ENCODE results near the gene GRID1. TPM values are rescaled to one million over a fixed set of nuclear protein-coding genes. Genes with fewer than 3 reads are reported as not detected.

GRID1 gene
- total RNA-seq, 1 donor from 2014 or later = 0.75 TPM

GRCh38 chr10:86189891-86190290 lies 176.7 kb downstream of the GRID1 start:
- H2AFZ ChIP-seq (ENCODE audit: low read depth, low read length) = no peak overlapping the region
- peaks cover 2% of the 10 kb centered on the region for H3K36me3 Mint-ChIP-seq (ENCODE audit: low read depth, unreplicated experiment)
- no peak overlapping the region for H3K9ac ChIP-seq (ENCODE audit: low read length)
- no peak overlapping the region for H3K4me2 ChIP-seq (ENCODE audit: low read length)
- FAIRE-seq (no peak), DNase-seq (ENCODE audit: low read depth) (no peak)
- no peaks in the 10 kb centered on the region for H3K9me3 ChIP-seq (ENCODE audit: insufficient read depth, low read depth, low read length)
- no peaks in the 10 kb centered on the region for H3K79me2 ChIP-seq (ENCODE audit: insufficient read depth, low read length)
- no peak overlapping the region for H3K27ac ChIP-seq (ENCODE audit: low read depth, low read length)
- no peak overlapping the region for H3K27ac Mint-ChIP-seq (ENCODE audit: unreplicated experiment)
- H3K4me1 ChIP-seq (ENCODE audit: insufficient read depth, low read length) = no peaks in the 10 kb centered on the region
- no peak for TF ChIP-seq EZH2 (IDR thresholded peaks at IDR 0.05; ENCODE audit: insufficient read depth, low read length)
- TF ChIP-seq, protein P1, sequence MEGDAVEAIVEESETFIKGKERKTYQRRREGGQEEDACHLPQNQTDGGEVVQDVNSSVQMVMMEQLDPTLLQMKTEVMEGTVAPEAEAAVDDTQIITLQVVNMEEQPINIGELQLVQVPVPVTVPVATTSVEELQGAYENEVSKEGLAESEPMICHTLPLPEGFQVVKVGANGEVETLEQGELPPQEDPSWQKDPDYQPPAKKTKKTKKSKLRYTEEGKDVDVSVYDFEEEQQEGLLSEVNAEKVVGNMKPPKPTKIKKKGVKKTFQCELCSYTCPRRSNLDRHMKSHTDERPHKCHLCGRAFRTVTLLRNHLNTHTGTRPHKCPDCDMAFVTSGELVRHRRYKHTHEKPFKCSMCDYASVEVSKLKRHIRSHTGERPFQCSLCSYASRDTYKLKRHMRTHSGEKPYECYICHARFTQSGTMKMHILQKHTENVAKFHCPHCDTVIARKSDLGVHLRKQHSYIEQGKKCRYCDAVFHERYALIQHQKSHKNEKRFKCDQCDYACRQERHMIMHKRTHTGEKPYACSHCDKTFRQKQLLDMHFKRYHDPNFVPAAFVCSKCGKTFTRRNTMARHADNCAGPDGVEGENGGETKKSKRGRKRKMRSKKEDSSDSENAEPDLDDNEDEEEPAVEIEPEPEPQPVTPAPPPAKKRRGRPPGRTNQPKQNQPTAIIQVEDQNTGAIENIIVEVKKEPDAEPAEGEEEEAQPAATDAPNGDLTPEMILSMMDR (IDR thresholded peaks at IDR 0.05; ENCODE audit: insufficient read depth, low read depth, low read length) = no peak
- H4K20me1 ChIP-seq (ENCODE audit: insufficient read depth, low read length) = no peaks in the 10 kb centered on the region
- H3K27me3 ChIP-seq (ENCODE audit: insufficient read depth, low read length) = no peaks in the 10 kb centered on the region
- no peaks in the 10 kb centered on the region for H3K4me1 Mint-ChIP-seq (ENCODE audit: low read depth, unreplicated experiment)
- H3K4me3 ChIP-seq (ENCODE audit: insufficient read depth, low read depth, low read length) = no peak overlapping the region
- no peak overlapping the region for H3K4me3 Mint-ChIP-seq (ENCODE audit: unreplicated experiment)
- no peaks in the 10 kb centered on the region for H3K9me3 Mint-ChIP-seq (ENCODE audit: unreplicated experiment)
- peaks cover 49% of the 10 kb centered on the region for H3K27me3 Mint-ChIP-seq (ENCODE audit: low read depth, unreplicated experiment)
- H3K36me3 ChIP-seq (ENCODE audit: insufficient read depth, low read length) = no peaks in the 10 kb centered on the region

- DNase-seq (ENCODE audit: low read depth) (no peak), FAIRE-seq (no peak)
- TF ChIP-seq EZH2 (IDR thresholded peaks at IDR 0.05; ENCODE audit: insufficient read depth, low read length) = no peak
- TF ChIP-seq, protein P1 (IDR thresholded peaks at IDR 0.05; ENCODE audit: insufficient read depth, low read depth, low read length) = no peak
- Mint-ChIP-seq H3K27me3 (ENCODE audit: low read depth, unreplicated experiment) (peaks cover 46% of the 10 kb centered on the region), H3K4me1 (ENCODE audit: low read depth, unreplicated experiment) (no peaks in the 10 kb centered on the region), H3K27ac (ENCODE audit: unreplicated experiment) (no peak overlapping the region), H3K36me3 (ENCODE audit: low read depth, unreplicated experiment) (peaks cover 2% of the 10 kb centered on the region), H3K4me3 (ENCODE audit: unreplicated experiment) (no peak overlapping the region), H3K9me3 (ENCODE audit: unreplicated experiment) (no peaks in the 10 kb centered on the region)
- H3K79me2 ChIP-seq (ENCODE audit: insufficient read depth, low read length) = no peaks in the 10 kb centered on the region
- H3K36me3 ChIP-seq (ENCODE audit: insufficient read depth, low read length) = no peaks in the 10 kb centered on the region
- no peak overlapping the region for H3K4me3 ChIP-seq (ENCODE audit: insufficient read depth, low read depth, low read length)
- no peak overlapping the region for H3K9ac ChIP-seq (ENCODE audit: low read length)
- H3K4me2 ChIP-seq (ENCODE audit: low read length) = no peak overlapping the region
- no peak overlapping the region for H2AFZ ChIP-seq (ENCODE audit: low read depth, low read length)
- no peaks in the 10 kb centered on the region for H3K27me3 ChIP-seq (ENCODE audit: insufficient read depth, low read length)
- no peaks in the 10 kb centered on the region for H3K9me3 ChIP-seq (ENCODE audit: insufficient read depth, low read depth, low read length)
- H3K27ac ChIP-seq (ENCODE audit: low read depth, low read length) = no peak overlapping the region
- no peaks in the 10 kb centered on the region for H4K20me1 ChIP-seq (ENCODE audit: insufficient read depth, low read length)
- no peaks in the 10 kb centered on the region for H3K4me1 ChIP-seq (ENCODE audit: insufficient read depth, low read length)
Observed at GRCh38 chr10:86188796-86189558, 177.6 kb downstream of the GRID1 start.

- no peak overlapping the region for H3K27ac ChIP-seq (ENCODE audit: low read depth, low read length)
- no peaks in the 10 kb centered on the region for H3K4me1 ChIP-seq (ENCODE audit: insufficient read depth, low read length)
- no peak overlapping the region for H2AFZ ChIP-seq (ENCODE audit: low read depth, low read length)
- no peak overlapping the region for H3K9ac ChIP-seq (ENCODE audit: low read length)
- H3K27me3 Mint-ChIP-seq (ENCODE audit: low read depth, unreplicated experiment) = peaks cover 39% of the 10 kb centered on the region
- H4K20me1 ChIP-seq (ENCODE audit: insufficient read depth, low read length) = no peaks in the 10 kb centered on the region
- H3K4me2 ChIP-seq (ENCODE audit: low read length) = no peak overlapping the region
- no peaks in the 10 kb centered on the region for H3K27me3 ChIP-seq (ENCODE audit: insufficient read depth, low read length)
- no peaks in the 10 kb centered on the region for H3K9me3 ChIP-seq (ENCODE audit: insufficient read depth, low read depth, low read length)
- H3K79me2 ChIP-seq (ENCODE audit: insufficient read depth, low read length) = no peaks in the 10 kb centered on the region
- H3K4me3 Mint-ChIP-seq (ENCODE audit: unreplicated experiment) = no peak overlapping the region
- peaks cover 2% of the 10 kb centered on the region for H3K36me3 Mint-ChIP-seq (ENCODE audit: low read depth, unreplicated experiment)
- H3K4me3 ChIP-seq (ENCODE audit: insufficient read depth, low read depth, low read length) = no peak overlapping the region
- TF ChIP-seq, protein P1 (IDR thresholded peaks at IDR 0.05; ENCODE audit: insufficient read depth, low read depth, low read length) = no peak
- TF ChIP-seq EZH2 (IDR thresholded peaks at IDR 0.05; ENCODE audit: insufficient read depth, low read length) = no peak
- H3K36me3 ChIP-seq (ENCODE audit: insufficient read depth, low read length) = no peaks in the 10 kb centered on the region
- H3K4me1 Mint-ChIP-seq (ENCODE audit: low read depth, unreplicated experiment) = no peaks in the 10 kb centered on the region
- no peaks in the 10 kb centered on the region for H3K9me3 Mint-ChIP-seq (ENCODE audit: unreplicated experiment)
- no peak overlapping the region for H3K27ac Mint-ChIP-seq (ENCODE audit: unreplicated experiment)
- DNase-seq (ENCODE audit: low read depth) (no peak), FAIRE-seq (no peak)
Observed at GRCh38 chr10:86188326-86188725, 178.3 kb downstream of the GRID1 start.
